Astrocyte (in vitro differentiated cells and primary cell): ENCODE results near the gene ALDH2.
"Not testable (repeated sequence)": the region's sequence is repeated elsewhere in the genome, so short reads cannot be mapped to it uniquely, and the experiment has no call there.

Experiments used
- CTCF ChIP-seq: IDR thresholded peaks from 2 replicates; pipeline ENCODE4 v1.5.1; 2011; ENCODE audit warnings: low read depth, mild to moderate bottlenecking, inconsistent platforms, low read length, moderate library complexity; ENCODE audit not compliant: insufficient read depth
- EZH2 ChIP-seq: IDR thresholded peaks from 2 replicates; pipeline ENCODE4 v1.6.1; 2012; ENCODE audit warnings: mild to moderate bottlenecking, low read length, inconsistent platforms; ENCODE audit not compliant: insufficient read depth

- not testable (repeated sequence) for TF ChIP-seq EZH2, CTCF
These were observed 62.9 kb downstream of the ALDH2 start for GRCh38 chr12:111829635-111830034.
